Astrocyte (in vitro differentiated cells and primary cell): ENCODE data around the gene FNDC8.

ENCODE experiments used
- CTCF ChIP-seq: IDR thresholded peaks from 2 replicates; pipeline ENCODE4 v1.5.1; 2011; ENCODE audit warnings: low read depth, mild to moderate bottlenecking, inconsistent platforms, low read length, moderate library complexity; ENCODE audit not compliant: insufficient read depth
- EZH2 ChIP-seq: IDR thresholded peaks from 2 replicates; pipeline ENCODE4 v1.6.1; 2012; ENCODE audit warnings: mild to moderate bottlenecking, low read length, inconsistent platforms; ENCODE audit not compliant: insufficient read depth

GRCh38 chr17:35147375-35147905 lies 26.0 kb downstream of the FNDC8 start, which contains the start of gene UNC45B:
- TF ChIP-seq CTCF, result no peak
- TF ChIP-seq EZH2, result no peak
